DMS79 treated with DMSO at 0.1 percent for 48 hours (cell line): Measurements from ENCODE around the gene AGBL2.
A peak's percentile ranks its signal among the peaks of the same experiment; 100 is the strongest.
"Not testable (repeated sequence)": the region's sequence is repeated elsewhere in the genome, so short reads cannot be mapped to it uniquely, and the experiment has no call there.

ENCODE experiments used
- DNase-seq: peaks from one replicate; lab custom pipeline; 2025; lab: John Stamatoyannopoulos, UW

The AGBL2 gene

GRCh38 chr11:47688111-47688510 is 27.1 kb downstream of the AGBL2 start:
- no peak for DNase-seq

GRCh38 chr11:47686704-47687103 is 28.5 kb downstream of the AGBL2 start:
- not testable (repeated sequence) for DNase-seq

GRCh38 chr11:47686151-47686550 is 29.0 kb downstream of the AGBL2 start:
- no peak for DNase-seq

GRCh38 chr11:47675851-47676250 is 39.3 kb downstream of the AGBL2 start:
- no peak for DNase-seq

GRCh38 chr11:47672283-47672730 is 42.9 kb downstream of the AGBL2 start:
- no peak for DNase-seq

DNA sequence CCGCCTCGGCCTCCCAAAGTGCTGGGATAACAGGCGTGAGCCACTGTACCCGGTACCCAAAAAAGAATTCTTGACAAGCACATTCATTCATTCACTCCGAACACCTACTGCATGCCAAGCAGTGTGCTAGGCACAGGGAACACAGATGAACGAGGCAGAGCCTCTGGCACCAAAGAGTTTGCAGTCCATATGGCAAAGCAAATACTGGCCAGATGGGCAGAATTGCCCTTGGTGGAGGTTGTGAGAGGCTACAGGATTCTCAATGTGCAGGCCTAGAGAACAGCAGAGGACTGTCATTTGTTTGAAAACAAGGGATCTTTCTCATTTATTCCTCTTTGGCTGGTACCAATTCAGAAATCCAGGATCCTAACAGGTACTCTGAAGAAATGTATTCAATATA is 45.3 kb downstream of the AGBL2 start:
- DNase-seq: no peak

DNA sequence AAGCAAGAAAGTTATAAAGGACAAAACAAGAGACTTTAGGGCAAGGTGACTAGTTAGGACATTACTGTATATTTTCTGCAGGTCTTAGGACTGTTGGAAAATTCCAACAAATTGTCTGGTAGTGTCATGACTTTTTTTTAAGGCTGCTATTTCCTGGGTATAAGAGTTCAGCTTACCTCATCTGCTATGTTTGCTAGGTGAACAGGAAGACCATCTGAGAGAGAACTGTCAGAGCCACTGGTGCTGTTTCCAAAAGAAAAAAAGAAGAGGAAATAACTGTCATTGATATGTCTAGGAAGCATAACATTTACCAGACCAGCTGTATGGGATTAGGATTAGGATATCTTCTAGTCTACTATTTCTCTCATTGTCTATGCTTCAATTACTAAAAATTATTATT is 46.5 kb downstream of the AGBL2 start:
- DNase-seq: no peak

DNA sequence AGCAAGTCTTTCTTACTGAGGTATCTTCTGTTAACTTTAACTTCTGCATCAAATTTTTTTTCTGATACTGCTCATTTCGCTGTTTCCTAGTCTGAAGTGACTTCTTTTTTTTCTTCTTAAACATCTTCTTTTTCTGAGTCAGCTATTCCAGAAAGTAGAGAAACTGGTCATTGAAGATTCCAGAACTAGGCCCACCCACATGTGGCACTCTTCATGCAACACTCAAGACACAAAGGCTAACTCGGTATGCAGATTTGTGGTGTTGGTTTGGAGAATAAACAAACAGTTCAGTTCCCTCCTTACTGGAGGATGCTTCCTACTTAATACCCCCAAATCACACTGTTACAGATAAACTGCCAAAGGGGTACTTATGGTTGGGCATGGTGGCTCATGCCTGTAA is 47.6 kb downstream of the AGBL2 start:
- no peak for DNase-seq

GRCh38 chr11:47667135-47667534 is 48.0 kb downstream of the AGBL2 start:
- no peak for DNase-seq

- DNase-seq: not testable (repeated sequence)
Measured at GRCh38 chr11:47664936-47665335, 50.2 kb downstream of the AGBL2 start.

GRCh38 chr11:47661245-47661644 is 53.9 kb downstream of the AGBL2 start:
- DNase-seq: no peak

GRCh38 chr11:47659276-47659675 is 55.9 kb downstream of the AGBL2 start:
- no peak for DNase-seq

- no peak for DNase-seq
Measured at GRCh38 chr11:47656260-47656885, 58.8 kb downstream of the AGBL2 start.

DNA sequence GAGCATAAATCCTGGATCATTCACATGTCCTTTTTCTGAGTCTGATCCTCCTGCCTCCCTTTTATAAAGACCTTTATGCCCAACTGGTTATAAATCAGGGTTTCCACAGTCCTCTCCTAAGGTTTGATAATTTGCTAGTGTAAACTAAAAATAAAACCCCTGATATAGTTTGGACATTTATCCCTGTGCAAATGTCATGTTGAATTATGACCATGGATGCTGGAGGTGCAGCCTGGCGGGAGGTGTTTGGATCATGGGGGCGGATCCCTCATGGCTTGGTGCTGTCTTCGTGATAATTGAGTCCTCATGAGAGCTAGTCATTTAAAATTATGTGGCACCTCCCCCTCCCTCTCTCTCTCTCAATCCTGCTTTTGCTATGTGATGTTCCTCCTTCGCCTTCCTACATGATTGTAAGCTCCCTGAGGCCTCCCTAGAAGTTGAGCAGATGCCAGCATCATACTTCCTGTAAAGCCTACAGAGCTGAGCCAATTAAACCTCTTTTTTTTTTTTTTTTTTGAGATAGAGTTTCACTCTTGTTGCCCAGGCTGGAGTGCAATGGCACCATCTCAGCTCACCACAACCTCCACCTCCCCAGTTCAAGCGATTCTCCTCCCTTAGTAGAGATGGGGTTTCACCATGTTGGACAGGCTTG is 63.2 kb downstream of the AGBL2 start:
- DNase-seq: no peak

DNA sequence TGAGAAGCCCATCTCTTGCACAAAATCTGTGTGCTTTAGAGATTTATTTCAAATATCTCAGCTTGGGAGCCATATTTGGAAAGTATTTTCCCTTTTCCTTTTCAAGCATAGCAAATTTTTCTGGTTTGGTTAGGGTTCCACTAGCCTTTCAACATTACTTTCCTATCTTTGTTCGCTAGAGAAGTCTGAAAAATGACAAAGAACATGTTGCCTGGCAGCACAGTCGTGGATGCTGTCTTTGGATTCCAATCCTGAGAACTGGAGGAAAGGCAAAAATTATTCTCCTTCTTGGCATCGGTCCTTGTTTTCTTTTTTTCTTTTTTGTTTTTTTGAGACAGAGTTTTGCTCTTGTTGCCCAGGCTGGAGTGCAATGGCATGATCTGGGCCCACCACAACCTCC is 65.9 kb downstream of the AGBL2 start:
- no peak for DNase-seq

- DNase-seq: no peak
Measured at GRCh38 chr11:47646019-47646418, 69.2 kb downstream of the AGBL2 start.

- DNase-seq: no peak
Measured at GRCh38 chr11:47645500-47645899, 69.7 kb downstream of the AGBL2 start.

DNA sequence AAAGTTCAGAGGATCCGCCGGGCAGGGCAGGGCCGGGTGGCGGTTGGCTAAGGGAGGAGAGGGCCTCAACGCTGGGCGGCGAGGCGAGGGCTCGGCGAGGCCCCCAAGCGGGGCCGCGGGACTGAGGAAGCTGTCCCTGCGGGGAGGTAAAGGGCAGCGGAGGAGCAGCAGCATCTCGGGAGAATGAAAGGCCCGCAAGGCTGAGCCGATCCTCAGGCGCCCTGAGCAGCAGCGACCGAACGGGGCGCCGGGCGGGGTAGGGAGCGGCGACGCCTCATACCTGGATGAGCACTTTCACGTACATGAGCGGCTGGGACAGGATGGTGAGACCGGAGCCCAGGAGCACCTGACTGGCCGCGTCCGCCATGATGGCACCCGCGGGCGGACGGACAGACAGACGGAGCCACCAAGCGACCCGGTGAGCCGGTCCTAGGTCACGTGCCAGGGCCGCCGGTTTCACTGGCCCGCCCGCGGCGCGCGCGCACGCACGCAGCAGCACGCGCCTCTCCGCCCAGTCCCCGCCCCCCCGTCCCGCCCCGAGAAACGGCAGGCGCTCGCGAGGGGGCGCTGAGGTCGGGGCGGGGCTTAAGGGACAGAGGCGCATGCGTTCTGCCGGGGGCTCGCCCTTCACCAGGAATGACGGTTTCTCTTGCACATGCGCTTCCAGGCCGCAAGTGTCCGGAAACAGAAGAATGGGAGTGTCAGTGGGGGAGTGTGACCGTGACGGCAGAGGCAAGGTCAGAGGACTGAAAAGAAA is 72.9 kb downstream of the AGBL2 start, which contains the start of gene MTCH2:
Gene MTCH2, minus strand, starts transcription at position 461 of the 757 bp plus-strand sequence. Its CDS starts 94 bp downstream, at position 367.
- DNase-seq: peak; percentile 95

DNA sequence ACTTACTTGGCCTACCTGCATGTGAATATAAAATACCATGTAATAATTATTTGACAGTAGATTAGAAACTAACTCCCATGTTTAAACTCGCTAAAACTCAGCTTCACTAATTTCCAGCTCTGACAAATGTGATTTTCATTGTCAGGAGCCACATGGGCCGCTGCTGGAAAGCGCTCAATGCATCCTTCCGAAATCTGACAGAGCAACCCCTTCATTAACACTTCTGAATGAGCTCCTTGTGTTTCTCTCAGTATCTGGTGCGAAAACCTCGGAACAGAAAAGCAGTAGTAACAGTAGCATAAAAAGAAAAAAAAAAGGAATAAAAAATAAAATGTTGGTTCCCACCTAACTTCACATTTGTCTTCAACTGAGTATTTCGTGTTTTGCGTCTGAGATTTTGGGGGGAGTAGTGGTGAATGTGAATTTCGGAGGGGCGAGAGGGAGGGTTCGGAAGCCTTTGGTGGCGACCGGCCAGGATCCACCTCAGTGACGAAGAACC is 73.5 kb downstream of the AGBL2 start:
- DNase-seq: peak; percentile 55

DNA sequence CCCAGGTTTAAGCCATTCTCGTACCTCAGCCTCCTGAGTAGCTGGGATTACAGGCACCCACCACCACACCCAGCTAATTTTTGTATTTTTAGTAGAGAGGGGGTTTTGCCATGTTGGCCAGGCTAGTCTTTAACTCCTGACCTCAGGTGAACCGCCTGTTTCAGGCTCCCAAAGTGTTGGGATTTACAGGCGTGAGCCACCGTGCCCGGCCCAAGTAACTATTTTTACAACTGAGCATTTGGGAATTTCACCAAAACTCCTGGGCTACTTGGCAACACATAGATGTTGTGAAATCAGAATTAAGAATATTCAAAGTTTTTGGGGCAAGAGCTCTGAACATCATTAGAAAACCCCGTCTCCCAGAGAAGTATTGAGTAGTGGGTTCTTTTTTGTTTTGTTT is 74.7 kb downstream of the AGBL2 start:
- DNase-seq: not testable (repeated sequence)

DNA sequence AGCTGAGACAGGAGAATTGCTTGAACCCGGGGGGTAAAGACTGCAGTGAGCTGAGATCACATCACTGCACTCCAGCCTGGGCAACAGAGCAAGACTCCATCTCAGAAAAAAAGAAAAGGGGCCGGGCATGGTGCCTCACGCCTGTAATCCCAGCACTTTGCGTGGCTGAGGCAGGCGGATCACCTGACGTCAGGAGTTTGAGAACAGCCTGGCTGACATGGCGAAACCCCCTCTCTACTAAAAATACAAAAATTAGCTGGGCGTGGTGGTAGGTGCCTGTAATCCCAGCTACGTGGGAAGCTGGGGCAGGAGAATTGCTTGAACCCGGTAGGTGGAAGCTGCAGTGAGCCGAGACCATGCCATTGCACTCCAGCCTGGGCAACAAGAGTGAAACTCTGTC is 78.8 kb downstream of the AGBL2 start:
- DNase-seq: not testable (repeated sequence)

- DNase-seq: no peak
Measured at GRCh38 chr11:47631473-47631872, 83.7 kb downstream of the AGBL2 start.

- no peak for DNase-seq
Measured at GRCh38 chr11:47628026-47628425, 87.1 kb downstream of the AGBL2 start.
